Activated T-helper 1 cell treated with anti-CD3 and anti-CD28 coated beads, Interleukin-12 subunit alpha, Interleukin-12 subunit beta, Interleukin-2, Interleukin-4 antibody, amounts not matched to agents 30 ng/mL and 10 ng/mL and 1 ng/mL, durations not matched to agents 14 hours and 24 hours and 36 hours (primary cell): ENCODE results near the gene CCDC51. TPM values are rescaled to one million over a fixed set of nuclear protein-coding genes. Genes with fewer than 3 reads are reported as not detected.
"Not testable (repeated sequence)": the region's sequence is repeated elsewhere in the genome, so short reads cannot be mapped to it uniquely, and the experiment has no call there.

Experiments
- DNase-seq: peaks from one replicate; pipeline ENCODE4 v3.0.0; 2021; ENCODE audit warnings: low spot score
- H3K27ac Mint-ChIP-seq: one replicate; pipeline ENCODE4 v1.8.0; 2021; ENCODE audit warnings: mild to moderate bottlenecking, mixed read lengths
- H3K27me3 Mint-ChIP-seq: one replicate; pipeline ENCODE4 v1.8.0; 2022; ENCODE audit warnings: mild to moderate bottlenecking, moderate library complexity, mixed read lengths; ENCODE audit not compliant: insufficient read depth
- H3K36me3 Mint-ChIP-seq: one replicate; pipeline ENCODE4 v1.8.0; 2021; ENCODE audit warnings: low read depth, mixed read lengths
- H3K4me1 Mint-ChIP-seq: one replicate; pipeline ENCODE4 v1.8.0; 2021; ENCODE audit warnings: low read depth, mixed read lengths
- H3K4me3 Mint-ChIP-seq: one replicate; pipeline ENCODE4 v1.8.0; 2021; ENCODE audit warnings: mild to moderate bottlenecking, moderate library complexity, mixed read lengths
- H3K9me3 Mint-ChIP-seq: one replicate; pipeline ENCODE4 v1.8.0; 2021; ENCODE audit warnings: mixed read lengths
- intact Hi-C: fragments of 100-400 bp; cut with micrococcal nuclease; formaldehyde crosslinking; loops from one replicate; pipeline ENCODE4 v1.15.1; 2024
- total RNA-seq: library from RNA; stranded (reverse); gene quantifications from 2 replicates; pipeline ENCODE4 v1.2.3, GENCODE V29; 2022

Gene CCDC51
- total RNA-seq, 1 donor from 2014 or later = 26.3 TPM

GRCh38 chr3:48403533-48404439 lies 36.1 kb downstream of the CCDC51 start:
- DNase-seq = no peak
- intact Hi-C loops = loop anchor here (10.0 kb wide), 1 partner anchor 231 kb away; the partner anchor contains the start of gene SLC26A6
- Mint-ChIP-seq H3K4me3 (no peak overlapping the region), H3K36me3 (no peaks in the 10 kb centered on the region), H3K27ac (no peak overlapping the region), H3K9me3 (no peaks in the 10 kb centered on the region), H3K27me3 (no peaks in the 10 kb centered on the region), H3K4me1 (no peaks in the 10 kb centered on the region)

- no peaks in the 10 kb centered on the region for H3K36me3 Mint-ChIP-seq
- H3K9me3 Mint-ChIP-seq = no peaks in the 10 kb centered on the region
- no peak for DNase-seq
- H3K27me3 Mint-ChIP-seq = no peaks in the 10 kb centered on the region
- no peaks in the 10 kb centered on the region for H3K4me1 Mint-ChIP-seq
- intact Hi-C loops = loop anchor here (10.0 kb wide), 1 partner anchor 232 kb away; the partner anchor contains the start of gene SLC26A6
- H3K4me3 Mint-ChIP-seq = no peak overlapping the region
- no peak overlapping the region for H3K27ac Mint-ChIP-seq
These were observed 37.0 kb downstream of the CCDC51 start for GRCh38 chr3:48402907-48403306.

- no peaks in the 10 kb centered on the region for H3K4me1 Mint-ChIP-seq
- no peak overlapping the region for H3K27ac Mint-ChIP-seq
- H3K4me3 Mint-ChIP-seq = no peak overlapping the region
- DNase-seq = no peak
- H3K27me3 Mint-ChIP-seq = no peaks in the 10 kb centered on the region
- no peaks in the 10 kb centered on the region for H3K36me3 Mint-ChIP-seq
- no peaks in the 10 kb centered on the region for H3K9me3 Mint-ChIP-seq
- intact Hi-C loops = loop anchor here (10.0 kb wide), 1 partner anchor 232 kb away; the partner anchor contains the start of gene SLC26A6
These were observed 37.6 kb downstream of the CCDC51 start for GRCh38 chr3:48402281-48402732.

- not testable (repeated sequence) for H3K27ac Mint-ChIP-seq, H3K27me3 Mint-ChIP-seq, H3K36me3 Mint-ChIP-seq, H3K9me3 Mint-ChIP-seq, DNase-seq, H3K4me3 Mint-ChIP-seq, H3K4me1 Mint-ChIP-seq
- intact Hi-C loops = loop anchor here (1.0 to 10.0 kb wide), 8 partner anchors 35 to 284 kb away; partner anchors contain the start of genes NCKIPSD, SLC26A6, UQCRC1 and ZNF589
These were observed 38.5 kb downstream of the CCDC51 start for GRCh38 chr3:48401434-48401901.

GRCh38 chr3:48400824-48401433 lies 39.0 kb downstream of the CCDC51 start:
- Mint-ChIP-seq H3K27ac (no peak overlapping the region), H3K9me3 (no peaks in the 10 kb centered on the region), H3K4me3 (no peak overlapping the region), H3K36me3 (no peaks in the 10 kb centered on the region), H3K4me1 (no peaks in the 10 kb centered on the region), H3K27me3 (no peaks in the 10 kb centered on the region)
- DNase-seq = peak; percentile 44
- intact Hi-C loops = loop anchor here (1.0 to 10.0 kb wide), 9 partner anchors 35 to 284 kb away; partner anchors contain the start of genes NCKIPSD, SLC26A6, UQCRC1 and ZNF589

GRCh38 chr3:48399387-48400172 lies 40.3 kb downstream of the CCDC51 start:
- Mint-ChIP-seq H3K27ac (no peak overlapping the region), H3K4me1 (no peaks in the 10 kb centered on the region), H3K36me3 (no peaks in the 10 kb centered on the region), H3K4me3 (no peak overlapping the region), H3K27me3 (peaks cover 2% of the 10 kb centered on the region), H3K9me3 (no peaks in the 10 kb centered on the region)
- intact Hi-C loops = loop anchor here (1.0 to 10.0 kb wide), 3 partner anchors 126 to 235 kb away; partner anchors contain the start of genes SLC26A6 and ZNF589
- no peak for DNase-seq

GRCh38 chr3:48398701-48399386 lies 41.1 kb downstream of the CCDC51 start:
- no peak overlapping the region for H3K4me3 Mint-ChIP-seq
- no peak for DNase-seq

GRCh38 chr3:48397767-48398681 lies 41.9 kb downstream of the CCDC51 start:
- intact Hi-C loops = no loop called here
- no peak overlapping the region for H3K4me3 Mint-ChIP-seq
- peaks cover 2% of the 10 kb centered on the region for H3K27me3 Mint-ChIP-seq
- H3K9me3 Mint-ChIP-seq = no peaks in the 10 kb centered on the region
- no peaks in the 10 kb centered on the region for H3K4me1 Mint-ChIP-seq
- DNase-seq = no peak
- H3K27ac Mint-ChIP-seq = no peak overlapping the region
- H3K36me3 Mint-ChIP-seq = no peaks in the 10 kb centered on the region

More at GRCh38 chr3:48398701-48399386, 41.1 kb downstream of the CCDC51 start:
- intact Hi-C loops = no loop called here
- no peaks in the 10 kb centered on the region for H3K4me1 Mint-ChIP-seq
- no peaks in the 10 kb centered on the region for H3K9me3 Mint-ChIP-seq
- H3K27ac Mint-ChIP-seq = no peak overlapping the region
- peaks cover 2% of the 10 kb centered on the region for H3K27me3 Mint-ChIP-seq
- no peaks in the 10 kb centered on the region for H3K36me3 Mint-ChIP-seq

- no peaks in the 10 kb centered on the region for H3K36me3 Mint-ChIP-seq
- H3K4me3 Mint-ChIP-seq = no peak overlapping the region
- no peaks in the 10 kb centered on the region for H3K9me3 Mint-ChIP-seq
- peaks cover 7% of the 10 kb centered on the region for H3K27me3 Mint-ChIP-seq
- intact Hi-C loops = no loop called here
- no peaks in the 10 kb centered on the region for H3K4me1 Mint-ChIP-seq
- no peak overlapping the region for H3K27ac Mint-ChIP-seq
- DNase-seq = no peak
These were observed 44.2 kb downstream of the CCDC51 start for GRCh38 chr3:48395714-48396113.

GRCh38 chr3:48394391-48394790 lies 45.5 kb downstream of the CCDC51 start:
- H3K36me3 Mint-ChIP-seq = no peaks in the 10 kb centered on the region
- H3K27me3 Mint-ChIP-seq = peaks cover 17% of the 10 kb centered on the region
- intact Hi-C loops = no loop called here
- H3K4me3 Mint-ChIP-seq = no peak overlapping the region
- no peak overlapping the region for H3K27ac Mint-ChIP-seq
- no peak for DNase-seq
- H3K4me1 Mint-ChIP-seq = no peaks in the 10 kb centered on the region
- H3K9me3 Mint-ChIP-seq = no peaks in the 10 kb centered on the region

- Mint-ChIP-seq H3K9me3 (no peaks in the 10 kb centered on the region), H3K27me3 (peaks cover 33% of the 10 kb centered on the region), H3K4me3 (no peak overlapping the region), H3K36me3 (no peaks in the 10 kb centered on the region), H3K4me1 (no peaks in the 10 kb centered on the region), H3K27ac (no peak overlapping the region)
- DNase-seq = no peak
- intact Hi-C loops = no loop called here
These were observed 51.0 kb downstream of the CCDC51 start for GRCh38 chr3:48388966-48389365.
